ENCODE data around the gene GRID2. TPM values are rescaled to one million over a fixed set of nuclear protein-coding genes. Genes with fewer than 3 reads are reported as not detected.
A peak's percentile ranks its signal among the peaks of the same experiment; 100 is the strongest.

GRID2 gene
- total RNA-seq, 1 donor from 2014 or later = 0.17 TPM

- H3K4me1 Mint-ChIP-seq = no peaks in the 10 kb centered on the region
- H3K4me3 Mint-ChIP-seq = no peak overlapping the region
- H3K4me2 ChIP-seq = no peak overlapping the region
- H3K27ac Mint-ChIP-seq = no peak overlapping the region
- H3K9me3 Mint-ChIP-seq = no peaks in the 10 kb centered on the region
- H3K4me1 ChIP-seq = peaks cover 6% of the 10 kb centered on the region
- no peaks in the 10 kb centered on the region for H3K36me3 ChIP-seq
- H3K27ac ChIP-seq = no peak overlapping the region
- no peak overlapping the region for H3K9ac ChIP-seq
- no peak overlapping the region for H2AFZ ChIP-seq (replicated peaks)
- H3K36me3 Mint-ChIP-seq = peaks cover 2% of the 10 kb centered on the region
- H4K20me1 ChIP-seq (ENCODE audit: low read depth) = no peaks in the 10 kb centered on the region
- TF ChIP-seq CTCF (IDR thresholded peaks at IDR 0.05) (no peak), EZH2 (IDR thresholded peaks at IDR 0.05) (no peak), EZH2phosphoT487 (IDR thresholded peaks at IDR 0.05) (no peak)
- H3K27me3 ChIP-seq = no peaks in the 10 kb centered on the region
- no peak for DNase-seq (ENCODE audit: low spot score)
- H3F3A ChIP-seq (ENCODE audit: low read depth) = no peaks in the 10 kb centered on the region
- peaks cover 3% of the 10 kb centered on the region for H3K27me3 Mint-ChIP-seq (ENCODE audit: insufficient read depth, low read depth)
- H3K4me3 ChIP-seq = no peak overlapping the region
- H3K79me2 ChIP-seq (ENCODE audit: low read depth) = no peaks in the 10 kb centered on the region
- H3K9me3 ChIP-seq (ENCODE audit: low read depth) = no peaks in the 10 kb centered on the region
Observed at GRCh38 chr4:93092765-93093164, 789.0 kb downstream of the GRID2 start.

GRCh38 chr4:93103042-93103441, 799.3 kb downstream of the GRID2 start:
- Mint-ChIP-seq H3K27ac (peak overlapping the region; percentile 53), H3K36me3 (no peaks in the 10 kb centered on the region), H3K4me3 (no peak overlapping the region), H3K27me3 (ENCODE audit: insufficient read depth, low read depth) (peaks cover 2% of the 10 kb centered on the region), H3K4me1 (no peaks in the 10 kb centered on the region), H3K9me3 (peaks cover 5% of the 10 kb centered on the region)
- Histone ChIP-seq H3K27me3 (no peaks in the 10 kb centered on the region), H3K36me3 (no peaks in the 10 kb centered on the region), H3K79me2 (ENCODE audit: low read depth) (no peaks in the 10 kb centered on the region), H3K9ac (no peak overlapping the region), H3K4me3 (no peak overlapping the region), H3K4me1 (no peaks in the 10 kb centered on the region), H3K27ac (no peak overlapping the region), H3F3A (ENCODE audit: low read depth) (no peaks in the 10 kb centered on the region), H2AFZ (replicated peaks) (peak overlapping the region; percentile 37), H3K9me3 (ENCODE audit: low read depth) (no peaks in the 10 kb centered on the region), H4K20me1 (ENCODE audit: low read depth) (no peaks in the 10 kb centered on the region), H3K4me2 (no peak overlapping the region)
- no peak for DNase-seq (ENCODE audit: low spot score)
- TF ChIP-seq CTCF (IDR thresholded peaks at IDR 0.05) (no peak), EZH2 (IDR thresholded peaks at IDR 0.05) (no peak), EZH2phosphoT487 (IDR thresholded peaks at IDR 0.05) (no peak)

- Histone ChIP-seq H3K9ac (no peak overlapping the region), H2AFZ (replicated peaks) (no peak overlapping the region), H3K9me3 (ENCODE audit: low read depth) (no peaks in the 10 kb centered on the region), H3K36me3 (no peaks in the 10 kb centered on the region), H3F3A (ENCODE audit: low read depth) (no peaks in the 10 kb centered on the region), H3K27ac (no peak overlapping the region), H3K4me3 (no peak overlapping the region), H3K4me2 (no peak overlapping the region), H3K79me2 (ENCODE audit: low read depth) (no peaks in the 10 kb centered on the region), H3K27me3 (no peaks in the 10 kb centered on the region), H4K20me1 (ENCODE audit: low read depth) (no peaks in the 10 kb centered on the region), H3K4me1 (no peaks in the 10 kb centered on the region)
- no peaks in the 10 kb centered on the region for H3K27me3 Mint-ChIP-seq (ENCODE audit: insufficient read depth, low read depth)
- no peak for DNase-seq (ENCODE audit: low spot score)
- H3K36me3 Mint-ChIP-seq = no peaks in the 10 kb centered on the region
- no peak for TF ChIP-seq EZH2 (IDR thresholded peaks at IDR 0.05)
- no peak for TF ChIP-seq CTCF (IDR thresholded peaks at IDR 0.05)
- no peak for TF ChIP-seq EZH2phosphoT487 (IDR thresholded peaks at IDR 0.05)
- H3K4me3 Mint-ChIP-seq = no peak overlapping the region
- H3K4me1 Mint-ChIP-seq = no peaks in the 10 kb centered on the region
- H3K9me3 Mint-ChIP-seq = no peaks in the 10 kb centered on the region
- H3K27ac Mint-ChIP-seq = no peak overlapping the region
Observed at GRCh38 chr4:93116624-93117023, 812.9 kb downstream of the GRID2 start.
